HCT116 (cell line): ENCODE data around the gene CBFA2T3. TPM values are rescaled to one million over a fixed set of nuclear protein-coding genes. Genes with fewer than 3 reads are reported as not detected.

Experiments used
- ATAC-seq: fragments of 200-7000 bp; cut with Tn5 transposase; 2 replicates; pipeline ENCODE4 v1.9.1; 2020; ENCODE audit warnings: mild to moderate bottlenecking, moderate library complexity
- BruUV-seq: library from RNA; stranded (reverse); fragments of 400-500 nt; replicated peaks from 2 replicates; lab custom pipeline; 2021; lab: Mats Ljungman, UMichigan
- CTCF ChIA-PET: fragments of 300-600 bp; sonication (Branson Sonifier 250); formaldehyde crosslinking; loops from one replicate; lab custom pipeline; 2021; ENCODE audit warnings: antibody characterized with exemption; lab: Charles Lee
- POLR2A ChIA-PET: fragments of 300-600, 350-600 bp; sonication (Branson Sonifier 250); formaldehyde crosslinking; loops from one replicate; lab custom pipeline; 2021; ENCODE audit warnings: antibody characterized with exemption; lab: Charles Lee
- RAD21 ChIA-PET, 2 experiments: fragments of 300-600 bp; sonication (Branson Sonifier 250); formaldehyde crosslinking; loops; one replicate each; lab custom pipeline; 2023; ENCODE audit warnings: low total read pairs in 2 of 2; ENCODE audit not compliant: uncharacterized antibody in 2 of 2, unreplicated experiment in 2 of 2, low non-redundant PET in 1 of 2; lab: Charles Lee
- DNase-seq: peaks from one replicate; pipeline ENCODE4 v3.0.0-alpha.2; 2010; ENCODE audit warnings: low read depth, low spot score
- H2AFZ ChIP-seq: fragments of 200-600 bp; shearing (Covaris generic), sonication (generic); 2 replicates; pipeline ENCODE4 v1.6.1; 2017; ENCODE audit warnings: low read depth, mixed run types, mixed read lengths, antibody characterized with exemption, low read length; ENCODE audit not compliant: poor library complexity, severe bottlenecking
- H3K27ac ChIP-seq: 2 replicates; pipeline ENCODE4 v1.5.1; 2012; ENCODE audit warnings: low read depth, low read length
- H3K27me3 ChIP-seq: fragments of 200-600 bp; sonication (generic); 2 replicates; pipeline ENCODE4 v1.6.1; 2016; ENCODE audit warnings: mixed run types, low read length, mixed read lengths; ENCODE audit not compliant: insufficient read depth
- H3K36me3 ChIP-seq, 2 experiments: fragments of 200-500 bp in 1 of 2; fragments of 200-600 bp in 1 of 2; sonication (Bioruptor generic) in 1 of 2; sonication (generic) in 1 of 2; 2 replicates each; pipeline versions ENCODE4 v1.5.1 to v1.6.1; 2014 to 2016; ENCODE audit warnings: low read length in 2 of 2, inconsistent platforms in 1 of 2, mixed read lengths in 1 of 2, mixed run types in 1 of 2; ENCODE audit not compliant: insufficient read depth in 2 of 2, control insufficient read depth in 1 of 2
- H3K4me1 ChIP-seq, 2 experiments: fragments of 200-600 bp in 1 of 2; sonication (generic) in 1 of 2; 2 replicates each; pipeline versions ENCODE4 v1.5.1 to v1.6.1; 2012 to 2017; ENCODE audit warnings: low read length in 2 of 2, inconsistent platforms in 1 of 2, mild to moderate bottlenecking in 1 of 2, mixed read lengths in 1 of 2, mixed run types in 1 of 2, moderate library complexity in 1 of 2; ENCODE audit not compliant: insufficient read depth in 2 of 2, control insufficient read depth in 1 of 2
- H3K4me2 ChIP-seq: fragments of 200-600 bp; sonication (generic); 2 replicates; pipeline ENCODE4 v1.6.1; 2017; ENCODE audit warnings: mixed run types, low read length, mixed read lengths
- H3K4me3 ChIP-seq, 2 experiments: fragments of 200-600 bp in 1 of 2; sonication (generic) in 1 of 2; replicated peaks in 1 of 2; 2 replicates each; pipeline ENCODE4 v1.5.1; 2011 to 2016; ENCODE audit warnings: low read length in 2 of 2, control low read depth in 1 of 2, low read depth in 1 of 2, mild to moderate bottlenecking in 1 of 2, mixed read lengths in 1 of 2, mixed run types in 1 of 2
- H3K79me2 ChIP-seq: fragments of 200-600 bp; sonication (generic); 2 replicates; pipeline ENCODE4 v1.6.1; 2017; ENCODE audit warnings: mild to moderate bottlenecking, mixed run types, low read length, moderate library complexity, mixed read lengths; ENCODE audit not compliant: insufficient read depth
- H3K9ac ChIP-seq: fragments of 200-600 bp; sonication (generic); 2 replicates; pipeline ENCODE4 v1.6.1; 2016; ENCODE audit warnings: low read length, mixed read lengths
- H3K9me2 ChIP-seq: fragments of 200-600 bp; sonication (generic), shearing (Covaris generic); 2 replicates; pipeline ENCODE4 v1.6.1; 2017; ENCODE audit warnings: mixed run types, mild to moderate bottlenecking, moderate library complexity; ENCODE audit not compliant: insufficient read depth
- H3K9me3 ChIP-seq, 2 experiments: fragments of 200-500 bp in 1 of 2; fragments of 200-600 bp in 1 of 2; sonication (Bioruptor generic) in 1 of 2; sonication (generic) in 1 of 2; 2 replicates each; pipeline ENCODE4 v1.6.1; 2014 to 2017; ENCODE audit warnings: low read length in 2 of 2, mixed read lengths in 2 of 2, inconsistent platforms in 1 of 2, low read depth in 1 of 2, mild to moderate bottlenecking in 1 of 2, mixed run types in 1 of 2, moderate library complexity in 1 of 2; ENCODE audit not compliant: control insufficient read depth in 1 of 2, insufficient read depth in 1 of 2
- H4K20me1 ChIP-seq: fragments of 200-600 bp; sonication (generic), shearing (Covaris generic); 2 replicates; pipeline ENCODE4 v1.6.1; 2017; ENCODE audit warnings: mixed run types, mild to moderate bottlenecking, moderate library complexity; ENCODE audit not compliant: insufficient read depth
- CBX3 ChIP-seq: IDR thresholded peaks from 2 replicates; pipeline ENCODE4 v1.6.1; 2012; ENCODE audit warnings: low read depth
- CEBPB ChIP-seq: IDR thresholded peaks from 2 replicates; pipeline ENCODE4 v1.6.1; 2012; ENCODE audit warnings: low read depth
- CTCF ChIP-seq, 3 experiments: fragments of 200-600 bp in 1 of 3; sonication (generic) in 1 of 3; IDR thresholded peaks in 2 of 3; conservative IDR thresholded peaks in 1 of 3; 2 replicates each; pipeline ENCODE4 v1.5.1; 2012 to 2017; ENCODE audit warnings: low read depth in 2 of 3, low read length in 2 of 3, antibody characterized with exemption in 1 of 3, borderline replicate concordance in 1 of 3, control low read depth in 1 of 3, mild to moderate bottlenecking in 1 of 3, mixed read lengths in 1 of 3, mixed run types in 1 of 3, moderate library complexity in 1 of 3; ENCODE audit not compliant: insufficient read depth in 1 of 3
- ELF1 ChIP-seq: IDR thresholded peaks from 2 replicates; pipeline ENCODE4 v1.6.1; 2012; ENCODE audit warnings: low read depth, borderline replicate concordance
- FOSL1 ChIP-seq: IDR thresholded peaks from 2 replicates; pipeline ENCODE4 v1.6.1; 2012; ENCODE audit warnings: low read depth
- POLR2A ChIP-seq: IDR thresholded peaks from 2 replicates; pipeline ENCODE4 v1.7.0; 2011; ENCODE audit warnings: borderline replicate concordance; ENCODE audit not compliant: insufficient read depth, insufficient read length; ENCODE audit errors: extremely low read depth
- SIN3A ChIP-seq: IDR thresholded peaks from 2 replicates; pipeline ENCODE4 v1.6.1; 2012; ENCODE audit warnings: low read depth
- TCF7L2 ChIP-seq: IDR thresholded peaks from 2 replicates; pipeline ENCODE4 v1.7.0; 2011; ENCODE audit warnings: borderline replicate concordance, inconsistent platforms; ENCODE audit not compliant: insufficient read depth, insufficient read length; ENCODE audit errors: extremely low read depth
- YY1 ChIP-seq: IDR thresholded peaks from 2 replicates; pipeline ENCODE4 v1.6.1; 2011; ENCODE audit warnings: low read length, low read depth, moderate library complexity, mild to moderate bottlenecking; ENCODE audit not compliant: insufficient replicate concordance; ENCODE audit errors: extremely low read depth
- ZFX ChIP-seq: fragments of 450-650 bp; IDR thresholded peaks from 2 replicates; pipeline ENCODE4 v1.6.1; 2017
- intact Hi-C: fragments of 100-400 bp; cut with micrococcal nuclease; formaldehyde crosslinking; loops from 2 replicates; pipeline ENCODE4 v1.10.0; 2022
- total RNA-seq: library from RNA; stranded (reverse); gene quantifications from one replicate; pipeline ENCODE4 v1.2.1, GENCODE V29; 2021; ENCODE audit not compliant: unreplicated experiment
- TF ChIP-seq, protein P1 (sequence below): IDR thresholded peaks from 2 replicates; pipeline ENCODE4 v1.6.1; 2011; ENCODE audit warnings: mild to moderate bottlenecking, low read length, moderate library complexity; ENCODE audit not compliant: insufficient replicate concordance; ENCODE audit errors: extremely low read depth

Gene CBFA2T3
- total RNA-seq, 1 experiment from 2014 or later = 19.1 TPM

DNA sequence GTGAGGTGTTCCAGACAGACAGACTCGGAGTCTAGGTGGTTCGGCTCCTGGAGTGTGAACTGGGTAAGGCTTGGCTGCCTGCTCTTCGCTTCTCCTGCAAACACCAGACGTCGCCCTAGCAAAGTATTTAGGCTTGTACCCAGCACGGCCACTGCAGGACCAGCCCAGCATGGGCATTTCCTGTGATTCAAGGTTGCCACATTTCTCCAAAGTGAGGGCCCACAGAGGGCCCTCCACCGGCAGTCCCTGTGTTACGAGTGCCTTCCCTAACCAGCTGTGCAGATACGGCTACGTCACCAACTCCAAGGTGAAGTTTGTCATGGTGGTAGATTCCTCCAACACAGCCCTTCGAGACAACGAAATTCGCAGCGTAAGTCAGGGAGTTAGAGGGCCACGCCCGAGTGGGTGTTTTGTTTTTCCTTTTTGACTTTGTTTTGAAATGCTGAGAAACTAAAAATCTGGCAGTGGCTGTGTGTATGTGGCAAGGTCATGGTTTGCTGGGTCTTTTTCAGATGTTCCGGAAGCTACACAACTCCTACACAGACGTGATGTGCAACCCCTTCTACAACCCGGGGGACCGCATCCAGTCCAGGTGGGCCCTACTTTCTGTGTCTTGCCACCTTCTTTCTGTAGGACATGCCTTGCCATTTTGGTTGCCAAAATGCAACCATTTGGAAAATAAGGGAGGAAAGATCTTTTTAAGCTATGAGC, 117.5 kb downstream of the CBFA2T3 start (continued):
- TF ChIP-seq, protein P1, sequence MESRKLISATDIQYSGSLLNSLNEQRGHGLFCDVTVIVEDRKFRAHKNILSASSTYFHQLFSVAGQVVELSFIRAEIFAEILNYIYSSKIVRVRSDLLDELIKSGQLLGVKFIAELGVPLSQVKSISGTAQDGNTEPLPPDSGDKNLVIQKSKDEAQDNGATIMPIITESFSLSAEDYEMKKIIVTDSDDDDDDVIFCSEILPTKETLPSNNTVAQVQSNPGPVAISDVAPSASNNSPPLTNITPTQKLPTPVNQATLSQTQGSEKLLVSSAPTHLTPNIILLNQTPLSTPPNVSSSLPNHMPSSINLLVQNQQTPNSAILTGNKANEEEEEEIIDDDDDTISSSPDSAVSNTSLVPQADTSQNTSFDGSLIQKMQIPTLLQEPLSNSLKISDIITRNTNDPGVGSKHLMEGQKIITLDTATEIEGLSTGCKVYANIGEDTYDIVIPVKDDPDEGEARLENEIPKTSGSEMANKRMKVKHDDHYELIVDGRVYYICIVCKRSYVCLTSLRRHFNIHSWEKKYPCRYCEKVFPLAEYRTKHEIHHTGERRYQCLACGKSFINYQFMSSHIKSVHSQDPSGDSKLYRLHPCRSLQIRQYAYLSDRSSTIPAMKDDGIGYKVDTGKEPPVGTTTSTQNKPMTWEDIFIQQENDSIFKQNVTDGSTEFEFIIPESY = no peak
- no peak for TF ChIP-seq SIN3A
- TF ChIP-seq POLR2A = no peak
- TF ChIP-seq CEBPB = no peak
- no peak for TF ChIP-seq ZFX
- TF ChIP-seq CTCF (IDR thresholded peaks at IDR 0.05 in 2 of 3, conservative IDR thresholded peaks at IDR 0.05 in 1 of 3; ENCODE audit: borderline replicate concordance in 1 of 3, insufficient read depth in 1 of 3, low read depth in 2 of 3, low read length in 2 of 3) = no peak

- H2AFZ ChIP-seq = no peak overlapping the region
- no peak for TF ChIP-seq FOSL1
- no peak for TF ChIP-seq ELF1
- TF ChIP-seq CBX3 = no peak
- no peak for TF ChIP-seq SIN3A
- TF ChIP-seq, protein P1 = no peak
- TF ChIP-seq YY1 = peak; percentile 66
- TF ChIP-seq CTCF (IDR thresholded peaks at IDR 0.05 in 2 of 3, conservative IDR thresholded peaks at IDR 0.05 in 1 of 3; ENCODE audit: borderline replicate concordance in 1 of 3, insufficient read depth in 1 of 3, low read depth in 2 of 3, low read length in 2 of 3) = peak in 2 of 3 experiments; percentile 96; a peak in 4 of 6 replicates
- TF ChIP-seq TCF7L2 = no peak
- TF ChIP-seq POLR2A = no peak
- no peak for TF ChIP-seq ZFX
Observed at GRCh38 chr16:88857728-88858339, 119.2 kb downstream of the CBFA2T3 start.

More at GRCh38 chr16:88857728-88858339, 119.2 kb downstream of the CBFA2T3 start:
- Histone ChIP-seq H3K9me2 (no peaks in the 10 kb centered on the region), H3K36me3 (peaks cover 25 to 28% of the 10 kb centered on the region in 2 experiments; a peak in 3 of 4 replicates), H3K4me2 (peak overlapping the region; percentile 75), H3K27ac (peak overlapping the region; percentile 82), H3K4me3 (peak overlapping the region; percentile 89 to 100), H3K9ac (peak overlapping the region; percentile 92), H3K4me1 (peaks cover 19 to 26% of the 10 kb centered on the region in 2 experiments), H3K27me3 (no peaks in the 10 kb centered on the region), H4K20me1 (no peaks in the 10 kb centered on the region), H3K79me2 (peaks cover 29% of the 10 kb centered on the region), H3K9me3 (no peaks in the 10 kb centered on the region)
- BruUV-seq = no TSS peak
- intact Hi-C loops = loop anchor here (1.0 to 2.0 kb wide), 3 partner anchors 42 to 359 kb away; partner anchors contain the start of gene ZNF778
- CTCF ChIA-PET = interaction anchor here (0.8 to 2.1 kb wide), 10 partner anchors 14 to 360 kb away, joined by 3 to 11 read pairs (median 5); partner anchors contain the start of genes CDH15 and ZNF778
- POLR2A ChIA-PET = interaction anchor here (1.0 to 1.6 kb wide), 2 partner anchors 9 to 120 kb away, joined by 4 to 5 read pairs; no protein-coding TSS in a partner anchor
- RAD21 ChIA-PET = interaction anchor here (0.7 to 0.8 kb wide), 2 partner anchors 45 to 66 kb away, joined by 3 read pairs; no protein-coding TSS in a partner anchor
- peak; percentile 68 for ATAC-seq
- peak; percentile 55 for DNase-seq
